ENCODE data around the gene DGKD.

Gene DGKD

DNA sequence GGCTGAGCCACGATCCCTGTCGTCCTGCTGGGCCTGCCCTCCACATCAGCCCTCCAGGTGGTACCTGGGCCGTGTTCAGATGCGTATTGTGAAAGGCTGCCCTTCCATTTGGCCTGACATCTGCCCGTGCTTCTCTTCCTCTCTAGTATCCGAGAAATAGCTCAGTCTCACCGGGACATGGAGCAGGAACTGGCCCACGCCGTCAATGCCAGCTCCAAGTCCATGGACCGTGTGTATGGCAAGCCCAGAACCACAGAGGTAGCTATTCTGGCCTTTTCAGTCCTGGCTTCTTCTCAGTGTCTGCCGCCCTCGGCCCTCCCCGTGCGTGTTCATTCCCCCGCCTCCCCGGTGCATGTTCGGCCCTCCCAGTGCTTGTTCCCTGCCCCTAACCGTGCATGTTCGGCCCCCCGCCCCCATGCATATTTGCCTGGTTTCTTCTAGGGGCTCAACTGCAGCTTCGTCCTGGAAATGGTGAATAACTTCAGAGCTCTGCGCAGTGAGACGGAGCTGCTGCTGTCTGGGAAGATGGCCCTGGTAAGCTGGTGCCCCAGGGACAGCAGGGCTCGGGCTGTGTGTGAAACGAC lies 108.0 kb downstream of the DGKD start:
- peaks cover 69% of the 10 kb centered on the region for H3K36me3 ChIP-seq (ENCODE audit: insufficient read depth, low read length)
- no peak for ATAC-seq (ENCODE audit: insufficient read depth, low read depth)

DNA sequence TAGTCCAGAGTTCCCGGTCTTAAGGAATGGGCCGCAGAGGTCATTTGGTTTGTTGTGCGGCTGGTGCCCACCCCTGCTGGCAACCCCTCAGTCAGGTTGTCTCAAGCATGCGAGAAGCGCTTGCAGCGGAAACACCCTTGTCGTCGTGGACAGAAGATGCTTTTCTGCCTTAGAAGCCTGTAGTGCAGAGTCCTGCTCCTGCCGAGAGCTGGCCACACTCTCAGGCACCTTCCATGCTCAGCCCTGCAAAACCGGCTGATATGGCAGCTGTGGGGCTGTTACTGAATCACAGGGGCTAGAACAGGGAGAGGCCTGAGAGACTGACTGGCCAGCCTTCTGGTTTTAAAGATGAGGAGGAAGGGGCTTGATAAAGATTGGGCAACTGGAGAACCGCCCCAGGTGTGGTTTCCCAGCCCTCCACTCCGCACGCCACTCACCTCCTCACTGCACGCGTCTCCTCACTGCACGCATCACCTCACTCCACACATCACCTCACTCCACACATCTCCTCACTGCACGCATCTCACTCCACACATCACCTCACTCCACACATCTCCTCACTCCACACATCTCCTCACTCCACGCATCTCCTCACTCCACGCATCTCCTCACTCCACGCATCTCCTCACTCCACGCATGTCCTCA lies 108.7 kb downstream of the DGKD start:
- Histone ChIP-seq H3K27me3 (ENCODE audit: insufficient read depth, low read length, poor library complexity) (no peaks in the 10 kb centered on the region), H3K9me3 (ENCODE audit: insufficient read depth, low read length, severe bottlenecking) (no peaks in the 10 kb centered on the region), H3K9ac (ENCODE audit: low read depth, low read length) (no peak overlapping the region), H3K4me3 (ENCODE audit: low read depth in 1 of 2, low read length in 2 of 2) (no peak overlapping the region), H3K36me3 (ENCODE audit: insufficient read depth, low read length) (peaks cover 67% of the 10 kb centered on the region), H4K20me1 (ENCODE audit: insufficient read depth, low read length) (no peaks in the 10 kb centered on the region), H3K27ac (ENCODE audit: low read length) (no peak overlapping the region), H3K79me2 (ENCODE audit: insufficient read depth, low read length) (no peaks in the 10 kb centered on the region), H3K4me2 (ENCODE audit: insufficient read depth, low read length) (no peak overlapping the region), H2AFZ (ENCODE audit: low read depth, low read length) (no peak overlapping the region), H3K4me1 (ENCODE audit: insufficient read depth, low read length) (no peaks in the 10 kb centered on the region)
- ATAC-seq (ENCODE audit: insufficient read depth, low read depth), result no peak
- no peak for DNase-seq
- no peak for TF ChIP-seq EZH2 (IDR thresholded peaks at IDR 0.05; ENCODE audit: borderline replicate concordance, low read depth, low read length, severe bottlenecking)
- TF ChIP-seq, protein P1, sequence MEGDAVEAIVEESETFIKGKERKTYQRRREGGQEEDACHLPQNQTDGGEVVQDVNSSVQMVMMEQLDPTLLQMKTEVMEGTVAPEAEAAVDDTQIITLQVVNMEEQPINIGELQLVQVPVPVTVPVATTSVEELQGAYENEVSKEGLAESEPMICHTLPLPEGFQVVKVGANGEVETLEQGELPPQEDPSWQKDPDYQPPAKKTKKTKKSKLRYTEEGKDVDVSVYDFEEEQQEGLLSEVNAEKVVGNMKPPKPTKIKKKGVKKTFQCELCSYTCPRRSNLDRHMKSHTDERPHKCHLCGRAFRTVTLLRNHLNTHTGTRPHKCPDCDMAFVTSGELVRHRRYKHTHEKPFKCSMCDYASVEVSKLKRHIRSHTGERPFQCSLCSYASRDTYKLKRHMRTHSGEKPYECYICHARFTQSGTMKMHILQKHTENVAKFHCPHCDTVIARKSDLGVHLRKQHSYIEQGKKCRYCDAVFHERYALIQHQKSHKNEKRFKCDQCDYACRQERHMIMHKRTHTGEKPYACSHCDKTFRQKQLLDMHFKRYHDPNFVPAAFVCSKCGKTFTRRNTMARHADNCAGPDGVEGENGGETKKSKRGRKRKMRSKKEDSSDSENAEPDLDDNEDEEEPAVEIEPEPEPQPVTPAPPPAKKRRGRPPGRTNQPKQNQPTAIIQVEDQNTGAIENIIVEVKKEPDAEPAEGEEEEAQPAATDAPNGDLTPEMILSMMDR (IDR thresholded peaks at IDR 0.05; ENCODE audit: borderline replicate concordance, extremely low read depth, low read length, poor library complexity, severe bottlenecking), result no peak

More for the DNA sequence above, 108.0 kb downstream of the DGKD start:
- no peaks in the 10 kb centered on the region for H4K20me1 ChIP-seq (ENCODE audit: insufficient read depth, low read length)
- DNase-seq, result no peak
- H3K4me2 ChIP-seq (ENCODE audit: insufficient read depth, low read length), result no peak overlapping the region
- no peak overlapping the region for H3K9ac ChIP-seq (ENCODE audit: low read depth, low read length)
- no peaks in the 10 kb centered on the region for H3K9me3 ChIP-seq (ENCODE audit: insufficient read depth, low read length, severe bottlenecking)
- no peaks in the 10 kb centered on the region for H3K79me2 ChIP-seq (ENCODE audit: insufficient read depth, low read length)
- no peaks in the 10 kb centered on the region for H3K4me1 ChIP-seq (ENCODE audit: insufficient read depth, low read length)
- no peaks in the 10 kb centered on the region for H3K27me3 ChIP-seq (ENCODE audit: insufficient read depth, low read length, poor library complexity)
- no peak overlapping the region for H3K27ac ChIP-seq (ENCODE audit: low read length)
- H3K4me3 ChIP-seq (ENCODE audit: low read depth in 1 of 2, low read length in 2 of 2), result no peak overlapping the region
- H2AFZ ChIP-seq (ENCODE audit: low read depth, low read length), result no peak overlapping the region
- TF ChIP-seq EZH2 (IDR thresholded peaks at IDR 0.05; ENCODE audit: borderline replicate concordance, low read depth, low read length, severe bottlenecking), result no peak
- TF ChIP-seq, protein P1 (IDR thresholded peaks at IDR 0.05; ENCODE audit: borderline replicate concordance, extremely low read depth, low read length, poor library complexity, severe bottlenecking), result no peak

DNA sequence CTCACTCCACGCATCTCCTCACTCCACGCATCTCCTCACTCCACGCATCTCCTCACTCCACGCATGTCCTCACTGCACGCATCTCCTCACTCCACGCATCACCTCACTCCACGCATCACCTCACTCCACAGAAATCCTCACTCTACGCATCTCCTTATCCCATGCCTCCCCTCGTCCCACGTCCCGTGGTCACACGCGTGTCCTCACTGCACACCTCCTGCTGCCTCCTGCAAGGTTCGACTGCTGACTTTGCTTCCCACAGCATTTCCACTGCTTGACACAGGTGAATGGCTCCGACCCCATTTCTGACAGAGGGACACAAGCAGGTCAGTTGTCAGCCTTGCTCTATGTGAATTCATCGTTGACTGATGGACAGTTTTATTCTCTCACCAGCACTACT lies 109.3 kb downstream of the DGKD start:
- no peak for DNase-seq
- Histone ChIP-seq H3K79me2 (ENCODE audit: insufficient read depth, low read length) (no peaks in the 10 kb centered on the region), H3K36me3 (ENCODE audit: insufficient read depth, low read length) (peaks cover 70% of the 10 kb centered on the region), H3K4me1 (ENCODE audit: insufficient read depth, low read length) (no peaks in the 10 kb centered on the region), H3K4me2 (ENCODE audit: insufficient read depth, low read length) (no peak overlapping the region), H4K20me1 (ENCODE audit: insufficient read depth, low read length) (no peaks in the 10 kb centered on the region), H3K9me3 (ENCODE audit: insufficient read depth, low read length, severe bottlenecking) (no peaks in the 10 kb centered on the region), H3K27ac (ENCODE audit: low read length) (no peak overlapping the region), H3K4me3 (ENCODE audit: low read depth in 1 of 2, low read length in 2 of 2) (no peak overlapping the region), H2AFZ (ENCODE audit: low read depth, low read length) (no peak overlapping the region), H3K27me3 (ENCODE audit: insufficient read depth, low read length, poor library complexity) (no peaks in the 10 kb centered on the region), H3K9ac (ENCODE audit: low read depth, low read length) (no peak overlapping the region)
- ATAC-seq (ENCODE audit: insufficient read depth, low read depth), result no peak
- no peak for TF ChIP-seq EZH2 (IDR thresholded peaks at IDR 0.05; ENCODE audit: borderline replicate concordance, low read depth, low read length, severe bottlenecking)
- TF ChIP-seq, protein P1 (IDR thresholded peaks at IDR 0.05; ENCODE audit: borderline replicate concordance, extremely low read depth, low read length, poor library complexity, severe bottlenecking), result no peak
